Measurements from ENCODE around the gene ZNF316.
"Not testable (repeated sequence)": the region's sequence is repeated elsewhere in the genome, so short reads cannot be mapped to it uniquely, and the experiment has no call there.

Gene ZNF316

DNA sequence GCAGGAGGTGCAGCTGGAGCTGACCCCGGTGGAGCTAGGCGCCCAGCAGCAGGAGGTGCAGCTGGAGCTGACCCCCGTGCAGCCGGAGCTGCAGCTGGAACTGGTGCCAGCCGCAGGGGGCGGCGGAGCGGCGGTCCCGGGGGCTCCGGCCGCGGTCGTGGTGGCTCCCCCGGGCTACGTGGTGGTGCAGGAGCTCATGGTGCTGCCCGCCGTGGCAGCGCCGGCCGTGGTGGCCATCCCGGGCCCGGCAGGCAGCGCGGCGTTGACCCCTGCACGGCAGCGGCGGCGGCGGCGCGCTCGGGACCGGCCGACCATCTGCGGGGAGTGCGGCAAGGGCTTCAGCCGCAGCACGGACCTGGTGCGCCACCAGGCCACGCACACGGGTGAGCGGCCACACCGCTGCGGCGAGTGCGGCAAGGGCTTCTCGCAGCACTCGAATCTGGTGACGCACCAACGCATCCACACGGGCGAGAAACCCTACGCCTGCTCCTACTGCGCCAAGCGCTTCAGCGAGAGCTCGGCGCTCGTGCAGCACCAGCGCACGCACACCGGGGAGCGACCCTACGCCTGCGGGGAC lies 14.9 kb upstream of the ZNF316 start:
- DNase-seq, result no peak

DNA sequence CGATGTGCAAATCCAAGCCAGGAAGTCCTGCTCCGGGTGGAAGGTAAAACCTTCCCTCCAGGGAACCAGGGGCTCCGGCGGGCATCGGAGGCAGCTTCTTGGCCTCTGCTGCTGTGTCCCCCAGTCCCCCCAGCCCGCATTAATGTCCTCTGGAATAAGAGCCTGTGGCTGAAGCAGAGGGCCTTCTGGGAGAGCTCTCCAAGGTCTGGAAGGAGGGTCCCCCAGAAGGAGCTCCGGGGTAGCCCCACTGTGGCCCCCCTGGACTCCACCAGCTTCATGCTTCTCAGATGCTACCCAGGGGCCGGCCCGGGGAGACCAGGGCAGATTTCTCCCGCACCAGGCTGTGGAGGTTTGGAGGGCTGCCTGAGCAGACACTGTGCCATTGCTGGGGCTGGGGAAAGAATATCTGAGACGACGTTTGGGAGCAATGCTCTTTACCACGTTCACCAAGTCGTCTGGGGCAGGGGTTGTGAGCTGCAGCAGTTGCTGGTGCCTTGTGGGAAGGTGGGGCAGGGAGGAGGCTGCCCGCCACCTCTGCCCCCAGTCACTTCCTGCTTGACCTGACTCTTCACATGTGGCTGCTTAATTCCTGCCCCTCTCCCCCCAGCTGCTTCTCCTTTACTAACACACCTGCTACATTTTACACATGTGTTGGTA lies 13.4 kb upstream of the ZNF316 start:
- DNase-seq, result no peak

DNA sequence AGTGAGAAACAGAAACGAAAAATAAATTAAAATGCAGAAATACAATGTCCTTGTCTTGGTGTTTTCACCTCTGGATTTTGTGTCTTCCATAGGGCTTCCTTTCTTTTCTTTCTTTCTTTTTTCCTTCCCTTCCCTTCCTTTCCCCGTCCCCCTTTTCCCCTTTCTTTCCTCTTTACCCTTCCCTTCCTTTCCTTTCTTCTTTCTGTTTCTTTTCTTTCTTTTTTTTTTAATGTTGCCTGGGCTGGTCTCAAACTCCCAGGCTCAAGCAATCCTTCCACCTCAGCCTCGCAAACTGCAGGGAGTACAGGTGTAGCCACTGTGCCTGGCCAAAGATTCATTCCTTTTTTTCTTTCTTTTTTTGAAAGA lies 12.9 kb upstream of the ZNF316 start:
- DNase-seq, result no peak

DNA sequence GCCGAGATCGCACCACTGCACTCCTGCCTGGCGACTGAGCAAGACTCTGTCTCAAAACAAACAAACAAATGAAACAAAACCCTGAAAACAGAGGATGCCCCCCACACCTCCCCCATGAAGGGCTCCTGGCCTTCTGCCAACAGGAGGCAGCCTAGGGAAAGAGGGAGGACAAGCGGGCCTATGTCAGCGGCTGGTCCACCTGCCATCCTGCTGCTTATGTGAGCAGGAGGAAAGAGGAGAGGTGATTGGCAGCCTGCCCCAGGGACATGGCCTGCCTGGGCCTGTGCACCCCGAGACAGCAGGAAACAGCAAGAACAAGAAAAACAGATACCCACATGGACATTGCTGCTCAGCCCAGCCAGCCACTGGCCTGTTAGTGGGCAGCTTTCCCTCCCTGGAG lies 9.1 kb upstream of the ZNF316 start:
- no peak for DNase-seq

DNA sequence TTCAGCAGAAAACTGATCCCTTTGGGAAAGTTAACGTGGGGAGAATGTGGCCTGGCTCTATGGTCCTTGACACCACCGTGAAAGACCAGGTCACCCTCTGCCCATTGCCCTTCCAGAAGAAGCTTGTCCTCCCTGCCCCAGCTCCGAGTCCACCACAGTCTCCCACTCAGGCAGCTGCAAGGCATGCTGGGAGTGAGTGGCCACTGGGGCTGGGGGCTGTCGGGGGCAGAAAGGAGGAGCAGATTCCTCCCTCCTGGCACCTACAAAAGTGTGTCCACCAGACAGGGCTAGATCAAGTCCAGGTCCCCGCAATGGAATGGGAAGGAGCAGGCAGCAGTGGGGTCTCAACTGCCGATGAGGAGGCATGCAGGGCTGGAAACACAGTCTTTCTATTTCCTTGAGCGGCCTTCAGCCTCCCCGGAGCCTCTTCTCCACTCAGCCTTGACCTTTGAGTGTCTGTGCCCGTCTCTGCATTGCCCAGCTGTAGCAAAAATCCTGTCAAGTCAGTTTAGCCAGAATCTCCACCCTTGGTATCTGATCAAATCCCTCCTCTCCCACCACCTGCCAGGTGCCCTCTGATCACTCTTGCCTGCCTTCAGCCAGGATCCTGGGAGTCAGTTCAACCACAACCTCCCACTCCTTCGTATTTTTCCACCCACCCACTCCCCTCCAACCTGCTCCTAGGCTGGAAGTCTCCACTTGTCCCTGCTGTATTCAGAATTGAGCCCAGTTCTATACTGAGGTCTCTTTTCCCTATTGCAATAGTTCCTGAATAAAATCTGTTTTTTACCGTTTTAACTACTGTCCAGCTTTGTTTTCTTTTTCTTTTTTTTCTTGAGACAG lies 6.9 kb upstream of the ZNF316 start:
- no peak for DNase-seq

DNA sequence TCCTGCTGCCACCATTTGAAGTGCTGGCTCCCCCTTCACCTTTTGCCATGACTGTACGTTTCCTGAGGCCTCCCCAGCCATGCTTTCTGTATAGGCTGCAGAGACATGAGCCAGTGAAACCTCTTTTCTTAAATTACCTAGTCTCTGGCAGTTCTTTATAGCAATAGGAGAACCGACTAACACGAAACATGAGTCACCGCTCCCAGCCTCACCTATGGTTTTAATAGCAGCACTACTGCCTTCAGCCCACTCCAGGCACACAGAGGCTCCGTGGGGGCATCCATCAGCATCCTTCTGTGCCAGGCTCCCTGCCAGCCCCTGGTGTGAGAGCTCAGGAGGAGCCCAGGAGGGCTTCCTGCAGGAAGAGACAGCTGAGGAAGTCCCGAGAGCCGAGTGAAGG lies 5.5 kb upstream of the ZNF316 start:
- DNase-seq, result no peak

DNA sequence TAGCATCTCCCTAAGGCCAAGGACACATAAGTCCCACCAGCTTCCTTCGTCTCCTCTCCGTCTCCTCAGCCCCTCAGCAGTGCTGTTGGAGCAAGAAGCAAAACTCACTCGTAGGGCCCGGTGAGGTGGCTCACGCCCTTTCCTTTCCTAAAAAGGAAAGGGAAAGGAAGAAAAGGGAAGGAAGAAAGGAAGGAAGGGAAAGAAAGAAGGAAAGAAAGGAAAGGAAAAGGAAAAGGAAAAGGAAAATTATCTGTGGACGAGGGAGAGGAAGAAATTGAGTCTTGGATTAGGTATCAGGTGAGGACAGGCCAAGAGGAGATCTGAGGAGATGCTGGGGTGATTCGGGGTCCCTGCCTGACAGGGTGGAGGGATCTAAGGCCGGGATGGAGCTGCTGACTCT lies 3.1 kb upstream of the ZNF316 start:
- DNase-seq, result no peak

DNA sequence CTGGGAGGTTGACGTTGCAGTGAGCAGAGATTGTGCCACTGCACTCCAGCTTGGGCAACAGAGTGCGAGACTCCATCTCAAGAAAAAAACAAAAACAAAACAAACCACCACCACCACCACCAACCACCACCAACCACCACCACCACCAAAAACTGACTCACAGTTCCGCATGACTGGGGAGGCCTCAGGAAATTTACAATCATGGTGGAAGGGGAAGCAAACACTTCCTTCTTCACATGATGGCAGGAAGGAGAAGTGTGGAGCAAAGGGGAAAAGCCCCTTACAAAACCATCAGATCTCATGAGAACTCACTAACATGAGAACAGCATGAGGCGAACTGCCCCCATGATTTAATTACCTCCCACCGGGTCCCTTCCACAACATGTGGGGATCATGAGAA lies 2.1 kb upstream of the ZNF316 start:
- not testable (repeated sequence) for DNase-seq

DNA sequence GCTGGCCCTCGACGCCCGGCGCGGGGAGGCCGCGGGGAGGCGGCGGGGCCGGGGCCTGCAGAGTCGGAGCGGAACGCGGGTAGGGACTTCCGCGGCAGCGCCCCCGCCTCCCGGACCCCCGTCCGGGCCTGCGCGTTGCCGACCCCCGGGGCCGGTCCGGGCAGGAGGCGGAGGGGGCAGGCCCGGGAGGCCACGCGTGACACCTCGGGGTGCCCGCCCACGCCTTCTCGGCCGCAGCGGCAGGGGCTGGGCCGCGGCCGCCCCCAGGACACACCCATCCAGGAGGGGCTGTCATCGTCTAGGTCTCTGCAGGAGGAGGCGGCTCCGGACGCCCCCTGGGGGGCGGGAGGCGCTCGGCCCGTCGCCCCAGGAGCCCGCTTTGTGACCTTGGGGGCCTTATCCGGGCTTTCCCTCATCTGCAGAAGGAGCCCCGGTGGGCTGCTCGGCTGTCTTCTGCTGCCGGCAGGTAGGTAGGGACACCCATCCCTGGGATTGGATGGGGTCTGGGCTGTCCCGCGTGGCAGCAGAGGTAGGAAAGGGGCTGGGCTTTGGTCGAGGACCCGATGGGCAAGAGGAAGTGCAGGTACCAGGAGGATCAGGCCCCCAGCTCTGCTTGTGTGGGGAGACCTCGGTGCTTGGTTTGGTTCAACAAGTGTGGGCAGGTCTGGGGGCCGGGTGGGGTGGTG lies 569 bp downstream of the ZNF316 start:
- DNase-seq, result no peak

DNA sequence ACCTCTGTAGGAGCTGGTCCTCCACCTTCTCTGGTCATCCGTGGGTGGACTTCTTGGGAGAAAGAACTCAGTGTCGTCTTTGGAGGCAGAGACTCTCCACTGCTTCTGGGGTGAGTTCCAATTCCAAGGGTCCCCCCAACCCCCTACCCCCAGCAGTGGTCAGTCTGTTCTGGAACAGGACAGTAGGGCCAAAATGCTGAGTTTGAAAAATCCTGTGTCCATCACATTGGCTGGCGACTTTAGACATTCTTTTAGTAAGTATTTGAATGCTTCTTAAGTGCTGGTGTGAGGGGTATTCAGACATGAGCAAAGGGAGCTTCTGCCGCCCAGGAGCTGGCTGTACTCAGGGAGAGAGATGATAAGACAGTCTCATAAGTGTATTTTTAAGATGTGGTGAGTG lies 1.9 kb downstream of the ZNF316 start:
- DNase-seq, result no peak

DNA sequence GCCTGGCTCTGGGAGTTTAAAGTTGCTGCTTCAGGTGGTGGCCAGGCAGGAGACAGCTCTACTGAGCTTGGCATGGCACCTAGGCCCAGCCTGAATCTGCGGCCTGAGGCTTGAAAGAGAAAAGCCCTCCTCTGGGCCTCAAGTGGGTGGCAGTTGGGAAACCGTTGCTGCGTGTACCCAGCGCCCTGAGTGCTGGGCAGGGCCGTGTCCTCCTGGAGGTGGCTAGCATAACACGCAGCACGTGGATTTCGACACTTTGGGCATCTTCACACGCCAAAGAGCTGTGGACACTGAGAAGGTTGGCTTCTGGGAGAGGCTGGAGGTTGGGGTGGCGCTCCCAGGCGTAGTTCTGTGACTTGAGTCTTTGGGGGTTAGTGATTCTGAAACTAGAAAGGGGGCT lies 2.5 kb downstream of the ZNF316 start:
- no peak for DNase-seq

DNA sequence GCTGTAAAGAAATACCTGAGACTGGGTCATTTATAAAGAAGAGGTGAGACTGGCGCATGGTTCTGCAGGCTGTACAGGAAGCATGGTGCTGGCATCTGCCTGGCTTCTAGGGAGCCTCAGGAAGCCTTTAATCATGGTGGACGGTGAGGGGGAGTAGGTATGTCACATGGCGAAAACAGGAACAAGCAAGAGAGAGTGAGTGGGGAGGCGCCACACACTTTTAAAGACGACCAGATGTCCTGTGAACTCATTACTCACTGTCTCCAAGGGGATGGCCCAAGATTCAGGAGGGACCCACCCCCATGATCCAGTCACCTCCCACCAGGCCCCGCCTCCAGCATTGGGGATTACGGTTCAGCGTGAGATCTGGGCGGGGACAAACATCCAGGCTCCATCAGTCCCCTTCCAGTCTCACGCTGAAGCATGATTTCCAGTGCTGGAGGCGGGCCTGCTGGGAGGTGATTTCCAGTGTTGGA lies 3.2 kb downstream of the ZNF316 start:
- no peak for DNase-seq

DNA sequence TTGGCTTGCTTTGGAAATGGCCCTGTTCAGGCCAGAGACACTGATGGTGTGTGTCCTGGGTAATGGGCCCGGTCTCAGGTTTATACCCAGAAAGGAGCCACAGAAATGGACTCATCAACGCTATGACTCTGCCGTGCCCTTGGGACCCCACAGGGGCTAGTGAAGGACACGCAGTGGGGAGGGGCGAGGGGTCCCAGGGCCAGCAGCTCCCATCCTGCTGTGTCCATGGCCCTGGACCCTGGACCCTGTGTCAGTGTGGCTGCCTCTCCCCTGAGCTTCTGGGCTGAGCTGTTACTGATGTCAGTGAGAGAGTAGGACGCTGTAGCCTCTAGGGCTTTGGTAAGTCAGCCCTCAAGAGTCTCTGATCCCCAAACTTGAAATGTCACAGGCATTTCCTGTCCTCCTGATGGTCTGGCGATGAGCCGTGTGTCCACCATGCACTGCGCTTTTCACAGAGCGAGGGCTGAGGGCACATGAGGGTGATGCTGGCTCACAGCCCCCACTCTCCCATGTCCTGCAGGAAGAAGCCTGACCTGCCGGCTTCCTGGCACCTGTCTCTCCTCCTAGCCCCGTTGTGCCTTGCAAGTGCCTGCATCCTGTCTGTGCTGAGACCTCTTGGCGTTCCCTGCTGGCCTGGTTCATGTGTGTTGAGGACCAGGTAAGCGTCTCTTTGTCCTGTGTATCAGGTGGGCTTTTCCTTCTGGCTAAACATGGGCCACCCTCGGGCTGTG lies 4.4 kb downstream of the ZNF316 start:
- DNase-seq, result no peak

DNA sequence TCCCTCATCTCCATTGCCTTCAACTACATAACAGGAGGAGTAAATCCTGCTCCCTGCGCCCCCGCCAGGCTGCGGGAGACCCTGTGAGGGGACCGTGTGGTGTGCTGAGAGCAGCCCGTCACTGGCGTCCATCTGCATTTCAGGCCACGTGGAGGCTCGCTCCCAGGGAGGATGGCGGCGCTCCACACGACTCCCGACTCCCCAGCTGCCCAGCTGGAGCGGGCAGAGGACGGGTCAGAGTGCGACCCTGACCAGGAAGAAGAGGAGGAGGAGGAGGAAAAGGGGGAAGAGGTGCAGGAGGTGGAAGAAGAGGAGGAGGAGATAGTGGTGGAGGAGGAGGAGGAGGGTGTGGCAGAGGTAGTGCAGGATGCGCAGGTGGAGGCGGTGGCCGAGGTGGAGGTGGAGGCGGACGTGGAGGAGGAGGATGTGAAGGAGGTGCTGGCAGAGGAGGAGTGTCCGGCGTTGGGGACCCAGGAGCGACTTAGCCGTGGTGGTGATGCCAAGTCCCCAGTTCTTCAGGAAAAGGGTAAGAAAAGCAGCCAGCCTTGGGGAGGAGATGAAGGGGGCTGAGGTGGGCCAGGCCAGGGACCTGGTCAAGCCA lies 5.2 kb downstream of the ZNF316 start:
- DNase-seq, result no peak

DNA sequence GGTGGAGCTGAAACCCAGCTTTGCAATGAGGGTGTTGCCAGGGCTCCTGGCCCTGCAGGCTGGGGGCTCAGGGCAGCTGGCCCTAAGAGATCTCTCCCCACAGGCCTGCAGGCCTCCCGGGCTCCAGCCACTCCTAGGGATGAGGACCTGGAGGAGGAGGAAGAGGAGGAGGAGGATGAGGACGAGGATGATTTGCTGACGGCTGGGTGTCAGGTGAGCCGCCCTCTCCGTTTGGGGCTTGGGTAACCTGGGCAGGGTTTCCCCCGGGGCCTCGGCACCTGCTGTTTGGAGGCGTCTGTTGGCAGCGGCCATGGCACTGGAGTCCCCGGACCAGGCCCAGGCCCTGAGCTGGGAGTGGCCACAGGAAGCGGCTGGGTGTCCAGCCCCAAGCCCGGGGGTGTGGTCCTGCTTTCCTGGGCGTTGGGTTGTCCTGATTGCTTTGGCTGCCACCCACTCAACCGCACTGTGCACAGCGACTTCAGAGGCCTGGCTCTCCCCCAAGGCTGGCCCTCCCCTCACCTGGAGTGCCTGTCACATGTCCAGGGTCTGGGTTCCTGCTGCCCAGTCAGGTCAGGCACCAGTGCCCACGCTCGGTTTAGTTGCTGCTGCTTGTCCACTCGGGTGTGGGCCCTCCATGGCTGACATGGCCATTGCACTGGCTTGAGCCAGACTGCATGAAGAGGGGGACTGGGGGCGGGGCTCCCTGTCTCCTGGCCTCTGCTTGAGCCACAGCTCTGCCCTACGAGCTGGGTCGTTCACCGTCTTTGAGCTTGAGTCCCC lies 5.9 kb downstream of the ZNF316 start:
- no peak for DNase-seq

DNA sequence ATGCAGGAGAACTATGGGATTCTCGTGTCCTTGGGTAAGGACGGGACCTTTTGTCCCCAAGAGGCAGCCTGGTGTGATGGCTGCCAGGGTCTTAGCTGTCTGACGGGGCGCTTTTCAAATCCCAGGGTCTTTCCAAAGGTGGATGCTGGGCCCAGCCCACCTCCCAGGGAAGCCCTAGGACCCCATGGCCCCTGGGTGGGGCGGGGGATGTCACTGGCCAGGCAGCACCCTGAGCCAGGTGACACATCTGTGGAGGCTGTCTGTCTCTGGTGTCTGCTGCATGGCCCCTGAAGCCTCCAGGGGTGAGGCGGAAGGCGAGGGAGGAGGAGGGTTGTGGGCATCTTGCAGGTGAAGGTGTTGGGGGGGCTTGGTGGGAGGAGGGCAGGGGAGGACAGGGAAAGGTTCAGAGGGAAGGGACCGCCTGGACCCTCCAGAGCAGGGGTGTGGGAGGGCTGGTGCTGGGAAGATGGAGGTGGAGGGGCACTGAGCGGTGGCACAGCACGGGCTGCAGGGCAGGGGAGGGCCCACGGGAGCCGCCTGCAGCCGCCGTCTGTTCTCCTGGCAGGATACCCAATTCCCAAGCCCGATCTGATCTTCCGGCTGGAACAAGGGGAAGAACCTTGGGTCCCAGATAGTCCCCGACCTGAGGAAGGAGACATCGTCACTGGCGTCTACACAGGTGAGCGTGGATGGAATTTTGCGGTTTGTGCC lies 7.0 kb downstream of the ZNF316 start:
- no peak for DNase-seq

DNA sequence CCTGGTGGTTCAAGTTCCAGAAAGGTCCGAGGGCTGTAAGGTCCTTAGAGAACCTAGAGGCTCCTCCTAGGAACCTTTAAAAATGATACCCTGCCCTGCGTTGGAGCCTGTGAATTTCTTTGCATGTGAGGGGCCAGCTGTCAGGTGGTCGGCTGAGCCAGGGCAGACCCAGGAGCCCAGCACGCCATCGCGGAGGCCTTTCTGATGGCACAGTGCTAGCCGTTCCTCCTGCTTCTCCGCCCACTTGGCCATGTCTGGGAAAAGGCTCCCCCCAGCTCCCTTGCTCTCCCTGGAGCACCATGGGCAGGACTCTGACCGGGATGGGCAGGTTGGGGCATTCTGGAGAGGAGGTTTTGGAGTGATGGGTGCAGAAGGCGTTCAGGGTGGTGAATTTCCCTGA lies 7.6 kb downstream of the ZNF316 start:
- DNase-seq, result no peak

DNA sequence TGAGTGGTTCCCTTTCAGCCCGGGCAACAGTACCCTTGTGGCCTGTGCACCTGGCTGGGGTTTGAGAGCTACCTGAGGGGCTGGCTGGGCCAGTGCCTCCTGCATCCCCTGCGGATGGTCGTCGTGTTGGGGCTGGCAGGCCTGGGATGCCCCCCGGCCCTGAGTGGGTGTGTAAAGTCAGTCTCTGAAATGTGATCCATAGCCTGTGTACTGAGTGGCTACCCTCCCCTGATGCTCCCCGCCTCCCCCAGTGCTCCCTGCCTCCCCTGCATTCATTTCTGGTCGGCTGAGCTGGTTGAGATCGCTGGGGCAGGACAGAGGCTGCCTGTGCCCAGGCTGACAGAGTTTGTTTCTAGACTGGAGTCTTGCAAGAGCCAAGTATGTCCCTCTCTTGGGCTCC lies 9.3 kb downstream of the ZNF316 start:
- DNase-seq, result no peak

DNA sequence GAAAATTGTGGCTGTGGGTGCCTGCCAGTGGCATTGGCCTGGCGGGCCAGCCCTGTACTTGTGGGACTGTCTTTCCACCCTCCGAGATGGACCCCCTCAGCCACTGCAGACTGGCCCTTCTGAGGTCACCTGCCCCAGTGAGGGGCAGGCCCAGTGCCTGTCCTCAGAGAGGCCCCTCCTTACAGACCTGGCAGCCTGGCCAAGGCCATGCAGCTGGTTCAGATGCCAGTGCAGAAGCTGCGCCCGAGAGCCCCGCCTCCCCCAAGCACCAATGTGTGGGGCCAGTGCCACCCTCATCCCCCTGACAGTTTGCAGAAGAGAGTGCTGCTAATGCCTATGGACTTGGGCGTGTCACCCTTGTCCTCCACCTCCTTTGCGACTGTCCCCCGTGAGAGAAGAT lies 10.0 kb downstream of the ZNF316 start:
- DNase-seq, result no peak

DNA sequence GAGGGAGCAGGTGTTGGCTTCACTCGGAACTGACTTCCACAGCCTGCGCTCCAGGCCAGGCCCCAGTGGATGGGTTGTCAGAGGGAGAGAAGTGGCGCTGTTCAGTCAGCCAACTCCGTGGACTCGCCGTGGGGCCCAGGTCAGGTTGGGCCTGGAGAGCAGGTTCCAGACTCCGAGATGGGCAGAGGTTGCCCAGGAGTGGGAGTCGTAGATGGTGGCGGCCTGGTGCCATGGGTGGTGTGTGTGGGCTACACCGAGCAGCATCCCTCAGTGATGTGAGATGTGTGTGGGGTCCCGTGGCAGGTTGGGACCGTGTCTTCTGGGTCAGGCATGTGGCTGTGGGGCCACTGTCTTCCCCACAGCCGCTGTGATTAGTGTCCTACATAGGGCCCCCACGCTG lies 10.4 kb downstream of the ZNF316 start:
- no peak for DNase-seq
